HG02885 (cell line): Measurements from ENCODE around the gene SMARCC2.
"Not testable (repeated sequence)": the region's sequence is repeated elsewhere in the genome, so short reads cannot be mapped to it uniquely, and the experiment has no call there.

Experiments
- ATAC-seq: cut with Tn5 transposase; IDR thresholded peaks from one replicate; pipeline ENCODE4 v1.9.1; 2021; ENCODE audit warnings: mild to moderate bottlenecking; ENCODE audit not compliant: unreplicated experiment, poor library complexity

Gene SMARCC2

GRCh38 chr12:56213878-56214277, 24.6 kb upstream of the SMARCC2 start:
- no peak for ATAC-seq

- ATAC-seq, result no peak
Measured at GRCh38 chr12:56212361-56212760, 23.1 kb upstream of the SMARCC2 start.

GRCh38 chr12:56208006-56208405, 18.7 kb upstream of the SMARCC2 start:
- no peak for ATAC-seq

- ATAC-seq, result no peak
Measured at GRCh38 chr12:56206452-56207166, 17.3 kb upstream of the SMARCC2 start.

GRCh38 chr12:56205445-56205844, 16.2 kb upstream of the SMARCC2 start:
- ATAC-seq, result no peak

GRCh38 chr12:56204275-56204674, 15.0 kb upstream of the SMARCC2 start:
- no peak for ATAC-seq

GRCh38 chr12:56202838-56203237, 13.6 kb upstream of the SMARCC2 start:
- ATAC-seq, result no peak

- no peak for ATAC-seq
Measured at GRCh38 chr12:56202366-56202765, 13.1 kb upstream of the SMARCC2 start.

- ATAC-seq, result no peak
Measured at GRCh38 chr12:56198836-56199235, 9.6 kb upstream of the SMARCC2 start.

- no peak for ATAC-seq
Measured at GRCh38 chr12:56197921-56198635, 8.8 kb upstream of the SMARCC2 start.

- ATAC-seq, result not testable (repeated sequence)
Measured at GRCh38 chr12:56196818-56197550, 7.7 kb upstream of the SMARCC2 start.

- no peak for ATAC-seq
Measured at GRCh38 chr12:56193025-56193578, 3.8 kb upstream of the SMARCC2 start.

GRCh38 chr12:56192582-56192981, 3.3 kb upstream of the SMARCC2 start:
- no peak for ATAC-seq

- ATAC-seq, result no peak
Measured at GRCh38 chr12:56190695-56191155, 1.4 kb upstream of the SMARCC2 start.

GRCh38 chr12:56189918-56190694, 823 bp upstream of the SMARCC2 start:
- peak; percentile 33 for ATAC-seq

- ATAC-seq, result no peak
Measured at GRCh38 chr12:56188778-56189098, 545 bp downstream of the SMARCC2 start.

GRCh38 chr12:56188131-56188777, 1.0 kb downstream of the SMARCC2 start:
- ATAC-seq, result no peak

GRCh38 chr12:56186957-56187356, 2.3 kb downstream of the SMARCC2 start:
- no peak for ATAC-seq

- ATAC-seq, result no peak
Measured at GRCh38 chr12:56178347-56178746, 10.9 kb downstream of the SMARCC2 start.

- ATAC-seq, result no peak
Measured at GRCh38 chr12:56172839-56173238, 16.4 kb downstream of the SMARCC2 start.
